Astrocyte of the hippocampus (primary cell): Measurements from ENCODE around the gene OR3A1.
"Not testable (repeated sequence)": the region's sequence is repeated elsewhere in the genome, so short reads cannot be mapped to it uniquely, and the experiment has no call there.

ENCODE experiments used
- DNase-seq: peaks from one replicate; pipeline ENCODE4 v3.0.0; 2011; ENCODE audit warnings: low read depth, low spot score

Gene OR3A1, protein sequence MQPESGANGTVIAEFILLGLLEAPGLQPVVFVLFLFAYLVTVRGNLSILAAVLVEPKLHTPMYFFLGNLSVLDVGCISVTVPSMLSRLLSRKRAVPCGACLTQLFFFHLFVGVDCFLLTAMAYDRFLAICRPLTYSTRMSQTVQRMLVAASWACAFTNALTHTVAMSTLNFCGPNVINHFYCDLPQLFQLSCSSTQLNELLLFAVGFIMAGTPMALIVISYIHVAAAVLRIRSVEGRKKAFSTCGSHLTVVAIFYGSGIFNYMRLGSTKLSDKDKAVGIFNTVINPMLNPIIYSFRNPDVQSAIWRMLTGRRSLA

DNA sequence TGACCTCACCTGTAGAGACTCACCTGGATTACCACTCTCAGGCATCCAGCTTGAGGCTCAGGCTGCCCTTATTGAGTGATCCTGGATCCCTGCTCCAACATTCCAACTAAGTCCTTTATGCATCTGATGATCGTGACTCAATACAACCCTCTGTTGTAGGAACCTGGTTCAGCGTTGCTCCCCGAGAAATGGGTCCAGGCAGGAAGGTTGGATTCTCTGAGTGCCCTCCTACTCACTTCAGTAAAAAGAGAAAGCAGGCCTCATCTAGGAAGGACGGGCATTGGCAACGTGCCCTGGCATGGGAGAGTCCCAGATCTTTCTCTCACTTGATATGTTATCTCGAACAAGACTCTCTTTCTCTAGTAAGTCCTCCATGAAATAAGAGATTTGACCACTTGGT, at the start of gene OR3A1:
Gene OR3A1, minus strand, starts transcription at position 101 of the 400 bp plus-strand sequence. CDS start 5,778 bp downstream, outside the sequence.
- DNase-seq, result no peak

DNA sequence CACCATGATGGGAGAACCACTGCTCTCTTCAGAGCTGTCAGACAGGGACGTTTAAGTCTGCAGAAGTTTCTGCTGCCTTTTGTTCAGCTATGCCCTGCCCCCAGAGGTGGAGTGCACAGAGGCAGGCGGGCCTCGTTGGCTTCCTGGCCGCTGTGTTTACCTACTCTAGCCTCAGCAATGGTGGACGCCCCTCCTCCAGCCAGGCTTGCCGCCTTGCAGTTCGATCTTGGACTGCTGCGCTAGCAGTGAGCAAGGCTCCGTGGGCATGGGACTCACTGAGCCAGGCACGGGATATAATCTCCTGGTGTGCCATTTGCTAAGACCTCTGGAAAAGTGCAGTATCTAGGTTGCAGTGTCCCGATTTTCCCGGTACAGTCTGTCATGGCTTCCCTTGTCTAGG, 44.6 kb upstream of the OR3A1 start:
- not testable (repeated sequence) for DNase-seq

DNA sequence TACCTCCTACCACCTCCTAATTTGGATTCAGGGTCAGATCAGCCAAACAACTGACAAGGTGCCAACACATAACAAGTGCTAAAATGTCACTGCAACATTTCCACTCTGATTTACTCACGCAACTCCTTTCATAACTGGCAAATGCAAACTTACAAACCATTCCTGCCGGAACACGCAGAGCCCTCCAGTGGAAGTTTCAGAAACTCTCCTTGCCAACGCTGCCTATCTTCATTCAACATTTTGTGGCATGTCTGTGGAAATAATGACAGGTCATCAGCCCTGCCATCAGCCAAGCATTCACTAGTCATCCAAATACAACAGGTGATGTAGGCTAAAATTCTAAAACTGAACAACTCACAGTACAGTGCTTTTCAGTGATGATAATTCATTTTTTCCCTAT, 37.7 kb upstream of the OR3A1 start:
- DNase-seq, result no peak

DNA sequence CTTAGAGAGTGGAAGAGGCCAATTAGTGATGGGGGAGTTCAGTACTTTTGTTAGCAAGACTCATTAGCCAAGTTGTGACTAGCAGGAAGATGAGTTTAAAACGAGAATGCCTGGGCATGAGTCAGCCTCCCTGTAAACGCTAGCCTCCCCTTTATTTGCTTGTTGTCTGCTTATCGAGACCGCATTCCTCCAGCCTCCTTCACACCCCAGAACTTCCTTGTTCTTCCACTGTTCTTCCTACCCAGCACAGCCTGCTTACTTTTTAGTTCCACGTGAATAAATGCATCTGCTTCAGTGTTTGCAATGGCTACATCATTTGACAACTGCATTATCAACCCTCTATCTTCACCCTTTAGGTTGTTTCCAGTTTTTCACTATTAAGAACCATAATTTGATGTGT, 20.2 kb upstream of the OR3A1 start:
- DNase-seq, result no peak

DNA sequence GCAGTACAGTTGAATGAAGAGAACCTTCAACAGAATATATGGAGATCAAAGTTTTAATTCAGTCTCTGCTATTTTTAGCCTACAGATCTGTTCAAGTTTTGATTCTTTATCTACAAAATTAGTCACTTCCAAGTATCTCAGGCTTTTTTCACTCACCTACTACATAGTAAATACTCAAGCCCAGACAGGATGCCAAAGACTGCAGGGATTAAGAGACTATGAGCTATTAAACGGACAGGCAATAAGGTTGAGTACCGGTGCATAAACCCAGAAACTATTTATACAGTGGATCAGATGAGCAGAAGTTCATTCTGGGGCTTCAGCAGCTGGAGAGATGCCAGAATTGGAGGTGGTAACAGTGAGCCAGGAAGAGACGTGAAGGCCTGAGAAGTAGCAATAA, 18.7 kb upstream of the OR3A1 start:
- no peak for DNase-seq

DNA sequence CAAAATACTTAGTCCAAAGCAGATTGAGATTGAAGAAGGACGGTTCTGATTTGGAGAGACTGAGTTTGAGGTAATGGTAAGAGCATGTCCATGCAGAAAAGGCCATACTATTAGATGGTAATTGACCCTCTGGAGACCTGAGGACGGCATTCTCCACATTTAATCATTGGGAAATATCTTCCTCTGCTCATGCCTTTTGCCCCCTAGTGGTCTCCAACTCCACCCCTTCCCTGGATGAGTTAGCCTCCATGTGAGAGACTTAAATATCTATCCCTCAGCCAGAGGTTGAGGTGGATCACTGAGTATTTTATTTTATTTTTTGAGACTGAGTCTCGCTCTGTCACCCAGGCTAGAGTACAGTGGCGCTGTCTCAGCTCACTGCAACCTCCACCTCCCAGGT, 10.4 kb upstream of the OR3A1 start:
- DNase-seq, result no peak

DNA sequence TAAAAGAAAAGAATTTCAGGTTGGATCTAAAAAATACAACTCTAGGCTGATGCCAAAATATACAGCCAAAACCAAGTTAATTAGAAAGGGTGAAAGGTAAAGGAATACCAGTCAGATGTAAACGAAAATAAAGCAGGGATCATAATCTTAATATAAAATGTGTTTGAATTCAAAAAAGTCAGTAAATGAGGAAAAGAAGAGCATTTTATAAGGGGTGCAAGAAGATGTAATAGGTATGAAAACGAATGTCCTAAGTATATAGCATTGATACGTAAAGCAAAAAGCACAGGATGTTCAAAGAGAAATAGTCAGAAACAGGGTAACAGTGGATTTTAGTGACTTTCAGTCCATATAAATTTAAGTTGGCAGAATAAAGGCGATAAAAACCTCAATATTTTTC, 2.5 kb downstream of the OR3A1 start:
- no peak for DNase-seq

DNA sequence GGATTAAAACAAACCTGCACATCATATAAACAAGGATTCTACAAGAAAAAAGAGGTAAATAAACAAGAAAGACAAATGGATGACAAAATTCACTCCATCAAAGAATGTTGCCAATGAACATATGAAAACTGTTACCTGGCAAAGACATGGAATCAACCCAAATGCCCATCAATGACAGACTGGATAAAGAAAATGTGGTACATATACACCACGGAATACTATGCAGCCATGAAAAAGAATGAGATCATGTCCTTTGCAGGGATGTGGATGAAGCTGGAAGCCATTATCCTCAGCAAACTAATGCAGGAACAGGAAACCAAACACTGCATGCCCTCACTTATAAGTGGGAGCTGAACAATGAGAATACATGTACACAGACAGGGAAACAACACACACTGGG, 4.6 kb downstream of the OR3A1 start:
- DNase-seq, result not testable (repeated sequence)

DNA sequence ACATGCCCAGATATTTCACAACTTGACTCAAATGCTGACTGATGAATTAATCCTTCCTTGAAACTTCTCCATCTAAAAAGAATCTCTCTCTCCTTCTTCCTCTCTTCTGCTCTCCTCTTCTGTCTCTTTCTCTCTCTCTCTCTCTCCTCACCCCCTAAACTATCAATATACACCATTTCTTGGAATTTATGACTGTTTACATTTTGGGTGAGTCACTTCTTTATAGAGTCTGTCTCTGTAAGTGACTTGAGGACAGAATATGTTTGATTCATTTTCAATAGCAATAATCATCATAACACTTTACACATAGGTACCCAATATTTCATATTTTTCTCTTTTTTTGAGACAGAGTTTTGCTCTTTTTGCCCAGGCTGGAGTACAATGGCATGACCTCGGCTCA, 15.3 kb downstream of the OR3A1 start:
- no peak for DNase-seq

DNA sequence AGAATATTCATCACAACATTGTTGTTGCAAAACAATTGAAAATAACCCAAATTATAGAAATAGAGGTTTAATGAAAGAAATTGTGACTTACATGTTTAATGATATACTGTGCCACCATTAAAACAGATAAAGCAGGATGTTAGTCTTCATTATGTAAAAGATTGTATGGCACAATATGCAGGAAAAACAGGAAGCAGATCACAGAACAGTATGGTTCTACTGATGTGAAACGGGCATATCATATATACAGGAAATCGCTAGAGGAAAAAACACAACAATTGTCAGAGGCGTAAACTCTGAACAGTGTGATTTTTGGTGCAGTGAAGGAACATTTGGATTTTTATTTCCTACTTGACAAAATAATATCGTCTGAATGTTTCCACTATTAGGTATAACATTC, 22.0 kb downstream of the OR3A1 start:
- no peak for DNase-seq

DNA sequence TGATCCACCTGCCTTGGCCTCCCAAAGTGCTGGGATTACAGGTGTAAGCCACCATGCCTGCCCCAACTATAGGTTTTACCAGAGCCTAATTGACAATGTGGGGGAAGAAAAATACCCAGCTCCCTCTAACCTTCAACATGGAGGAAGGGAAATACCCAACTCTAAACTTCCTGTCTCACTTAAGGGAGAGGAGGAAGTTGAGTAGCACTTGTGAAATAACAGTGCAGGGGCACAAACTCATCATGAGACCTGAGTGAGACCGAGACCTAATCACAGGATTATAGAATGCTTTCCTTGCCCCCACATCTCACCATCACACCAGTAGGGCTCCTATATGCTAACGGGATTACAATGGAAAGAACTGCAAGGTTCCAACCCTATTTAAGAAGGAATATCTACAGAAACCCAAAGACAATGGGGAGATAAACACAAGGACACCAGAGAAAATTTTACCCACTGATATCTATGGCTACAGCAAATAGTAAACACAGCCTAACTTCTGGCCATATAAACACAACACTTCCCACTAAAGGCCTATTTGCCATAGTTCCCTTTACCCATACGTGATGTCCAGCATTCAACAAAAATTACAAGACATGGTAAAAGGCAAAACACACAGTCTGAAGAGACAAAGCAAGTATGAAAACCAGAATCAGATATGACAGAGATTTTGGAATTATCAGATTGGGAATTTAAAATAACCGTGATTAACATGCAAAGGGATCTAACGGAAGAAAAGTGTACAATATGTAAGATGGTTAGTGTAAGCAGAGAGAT, 26.9 kb downstream of the OR3A1 start:
- no peak for DNase-seq

DNA sequence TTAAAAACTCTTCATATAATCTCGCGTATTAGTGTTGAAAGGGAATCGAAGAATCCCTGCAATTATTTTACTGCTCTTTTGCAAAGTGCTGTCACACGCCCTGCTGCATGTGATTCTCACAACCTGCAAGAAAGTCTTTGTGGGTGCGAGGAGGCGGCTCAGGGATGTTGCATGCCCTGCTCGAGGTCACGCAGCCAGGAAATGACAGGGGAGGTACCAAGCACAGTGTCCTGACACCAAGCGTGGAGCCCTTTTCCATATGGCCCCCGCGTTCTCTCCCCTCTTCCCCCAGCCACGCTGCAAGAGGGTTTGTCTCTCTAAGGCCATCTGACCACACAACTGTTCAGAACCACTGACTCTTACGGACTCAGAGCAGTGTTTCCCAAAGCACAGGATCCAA, 37.6 kb downstream of the OR3A1 start:
- no peak for DNase-seq

DNA sequence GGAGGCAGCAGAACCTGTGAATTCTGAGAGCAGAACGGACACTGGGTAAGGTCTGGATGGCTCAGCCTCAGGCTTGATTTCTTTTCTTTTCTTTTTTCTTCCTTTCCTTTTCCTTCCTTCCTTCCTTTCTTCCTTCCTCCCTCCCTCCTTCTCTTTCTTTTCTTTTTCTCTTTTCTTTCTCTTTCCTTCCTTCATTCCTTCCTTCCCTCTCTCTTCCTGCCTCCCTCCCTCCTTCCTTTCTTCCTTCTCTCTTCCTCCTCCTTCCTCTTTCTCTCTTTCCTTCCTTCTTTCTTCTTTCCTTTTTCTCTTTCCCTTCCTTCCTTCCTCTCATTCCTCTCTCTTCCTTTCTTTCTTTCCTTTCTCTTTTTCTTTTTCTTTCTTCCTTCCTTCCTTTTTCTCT, 38.0 kb downstream of the OR3A1 start:
- no peak for DNase-seq

DNA sequence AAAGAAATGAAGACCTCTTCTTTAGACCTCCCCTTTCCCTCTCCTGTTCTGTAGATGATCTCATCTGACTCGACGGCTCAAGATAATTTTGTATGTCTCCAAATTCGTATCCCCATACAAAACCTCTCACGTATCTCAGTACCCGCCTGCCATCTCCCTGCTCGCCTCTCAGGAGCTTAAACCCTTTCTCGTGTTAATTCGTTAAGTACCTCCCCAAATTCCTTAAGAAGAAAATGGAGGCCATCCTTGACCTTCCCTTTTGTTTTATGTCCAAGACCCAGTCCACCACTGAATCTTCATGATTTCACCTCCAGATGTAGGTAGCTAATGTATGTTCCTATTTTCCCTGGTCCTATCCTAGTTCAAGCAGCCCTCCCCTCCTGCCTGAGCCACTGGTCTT, 41.6 kb downstream of the OR3A1 start:
- no peak for DNase-seq

DNA sequence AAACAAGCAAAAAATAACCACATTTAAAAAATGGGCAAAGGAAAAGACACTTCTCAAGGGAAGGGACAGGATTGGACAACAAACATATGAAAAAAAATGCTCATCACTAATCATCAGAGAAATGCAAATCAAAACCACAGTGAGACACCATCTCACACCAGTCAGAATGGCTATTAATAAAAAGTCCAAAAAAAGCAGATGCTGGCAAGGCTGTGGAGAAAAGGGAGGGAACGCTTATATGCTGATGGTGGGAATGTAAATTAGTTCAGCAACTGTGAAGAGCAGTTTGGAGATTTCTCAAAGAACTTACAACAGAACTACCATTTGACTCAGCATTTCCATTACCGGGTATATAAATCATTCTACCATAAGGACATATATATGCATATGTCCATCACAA, 49.1 kb downstream of the OR3A1 start:
- not testable (repeated sequence) for DNase-seq

DNA sequence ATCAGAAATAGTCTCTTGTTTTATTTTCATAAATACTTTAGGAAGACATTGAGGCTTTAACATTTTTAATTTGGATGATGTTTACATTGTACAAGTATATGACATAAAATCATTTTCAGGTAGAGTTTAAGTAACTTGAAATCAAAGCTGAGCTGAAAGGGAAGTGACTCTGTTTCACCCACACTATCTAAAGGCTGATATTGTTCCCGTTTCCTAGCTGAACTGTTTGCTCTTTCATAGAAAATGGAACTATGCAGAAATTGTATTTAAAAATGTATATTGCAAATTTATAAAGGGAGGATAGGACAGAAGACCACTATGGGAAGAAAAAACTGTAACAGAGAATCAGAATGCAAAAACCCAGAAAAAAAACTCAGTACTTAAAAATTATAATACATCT, 53.3 kb downstream of the OR3A1 start:
- DNase-seq, result not testable (repeated sequence)

DNA sequence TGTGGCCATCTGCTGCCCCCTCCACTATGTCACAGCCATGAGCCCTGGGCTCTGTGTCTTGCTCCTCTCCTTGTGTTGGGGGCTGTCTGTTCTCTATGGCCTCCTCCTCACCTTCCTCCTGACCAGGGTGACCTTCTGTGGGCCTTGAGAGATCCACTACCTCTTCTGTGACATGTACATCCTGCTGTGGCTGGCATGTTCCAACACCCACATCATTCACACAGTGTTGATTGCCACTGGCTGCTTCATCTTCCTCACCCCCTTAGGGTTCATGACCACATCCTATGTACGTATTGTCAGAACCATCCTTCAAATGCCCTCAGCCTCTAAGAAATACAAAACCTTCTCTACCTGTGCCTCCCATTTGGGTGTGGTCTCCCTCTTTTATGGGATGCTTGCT, 57.1 kb downstream of the OR3A1 start:
- DNase-seq, result not testable (repeated sequence)
